KMS-11 (cell line): ENCODE data around the gene DNLZ.

Experiments
- H2AFZ ChIP-seq: fragments of 200-600 bp; sonication (generic); 2 replicates; pipeline ENCODE4 v1.6.1; 2016; ENCODE audit warnings: antibody characterized with exemption, mixed run types, low read depth
- H3K27ac ChIP-seq: fragments of 200-600 bp; sonication (generic); 2 replicates; pipeline ENCODE4 v1.6.1; 2016; ENCODE audit warnings: mild to moderate bottlenecking, mixed run types
- H3K27me3 ChIP-seq: fragments of 200-600 bp; sonication (generic); 2 replicates; pipeline ENCODE4 v1.6.1; 2017; ENCODE audit warnings: mild to moderate bottlenecking, low read depth, mixed run types, moderate library complexity; ENCODE audit not compliant: insufficient read depth
- H3K36me3 ChIP-seq: fragments of 200-600 bp; sonication (generic); 2 replicates; pipeline ENCODE4 v1.6.1; 2017; ENCODE audit warnings: mild to moderate bottlenecking, mixed run types; ENCODE audit not compliant: insufficient read depth
- H3K4me1 ChIP-seq: fragments of 200-600 bp; sonication (generic); 2 replicates; pipeline ENCODE4 v1.6.1; 2016; ENCODE audit warnings: mild to moderate bottlenecking, low read depth, mixed run types; ENCODE audit not compliant: poor library complexity, severe bottlenecking
- H3K4me2 ChIP-seq: fragments of 200-600 bp; sonication (generic); 2 replicates; pipeline ENCODE4 v1.7.0; 2016; ENCODE audit warnings: mild to moderate bottlenecking, mixed run types
- H3K4me3 ChIP-seq: fragments of 200-600 bp; sonication (generic); IDR thresholded peaks from 2 replicates; pipeline ENCODE4 v1.6.1; 2017; ENCODE audit warnings: low read depth, low read length, mixed read lengths; ENCODE audit not compliant: insufficient read depth
- H3K79me2 ChIP-seq: fragments of 200-600 bp; sonication (generic); 2 replicates; pipeline ENCODE4 v1.6.1; 2016; ENCODE audit warnings: low read depth, mixed run types; ENCODE audit not compliant: insufficient read depth
- H3K9ac ChIP-seq: fragments of 200-600 bp; sonication (generic); 2 replicates; pipeline ENCODE4 v1.6.1; 2016; ENCODE audit warnings: mild to moderate bottlenecking, mixed run types
- H4K20me1 ChIP-seq: fragments of 200-600 bp; sonication (generic); 2 replicates; pipeline ENCODE4 v1.6.1; 2016; ENCODE audit warnings: mild to moderate bottlenecking, mixed run types; ENCODE audit not compliant: insufficient read depth
- CTCF ChIP-seq: fragments of 200-600 bp; sonication (generic); conservative IDR thresholded peaks from 2 replicates; pipeline ENCODE4 v1.6.1; 2017; ENCODE audit warnings: low read depth, mild to moderate bottlenecking, antibody characterized with exemption, low read length, moderate library complexity, mixed read lengths

DNLZ gene

GRCh38 chr9:136367296-136368145, 4.0 kb upstream of the DNLZ start:
- Histone ChIP-seq H2AFZ (no peak overlapping the region), H3K36me3 (no peaks in the 10 kb centered on the region), H3K27me3 (no peaks in the 10 kb centered on the region), H3K9ac (no peak overlapping the region), H3K4me2 (no peak overlapping the region), H3K4me3 (no peak overlapping the region), H3K4me1 (peaks cover 8% of the 10 kb centered on the region), H4K20me1 (no peaks in the 10 kb centered on the region), H3K27ac (no peak overlapping the region), H3K79me2 (no peaks in the 10 kb centered on the region)
- TF ChIP-seq CTCF = no peak

- Histone ChIP-seq H3K4me2 (no peak overlapping the region), H3K9ac (no peak overlapping the region), H3K4me3 (no peak overlapping the region), H2AFZ (no peak overlapping the region), H3K27ac (no peak overlapping the region), H4K20me1 (no peaks in the 10 kb centered on the region), H3K79me2 (no peaks in the 10 kb centered on the region), H3K4me1 (peaks cover 10% of the 10 kb centered on the region), H3K36me3 (no peaks in the 10 kb centered on the region), H3K27me3 (no peaks in the 10 kb centered on the region)
- TF ChIP-seq CTCF = no peak
These were observed 3.3 kb upstream of the DNLZ start for GRCh38 chr9:136366826-136367225.

- Histone ChIP-seq H3K4me1 (peaks cover 10% of the 10 kb centered on the region), H3K9ac (no peak overlapping the region), H3K4me2 (no peak overlapping the region), H4K20me1 (no peaks in the 10 kb centered on the region), H2AFZ (no peak overlapping the region), H3K27ac (no peak overlapping the region), H3K27me3 (no peaks in the 10 kb centered on the region), H3K36me3 (no peaks in the 10 kb centered on the region), H3K79me2 (no peaks in the 10 kb centered on the region), H3K4me3 (no peak overlapping the region)
- no peak for TF ChIP-seq CTCF
These were observed 2.3 kb upstream of the DNLZ start for GRCh38 chr9:136365775-136366222.

- Histone ChIP-seq H3K27me3 (no peaks in the 10 kb centered on the region), H2AFZ (no peak overlapping the region), H3K4me2 (no peak overlapping the region), H3K4me1 (peaks cover 10% of the 10 kb centered on the region), H3K36me3 (no peaks in the 10 kb centered on the region), H4K20me1 (no peaks in the 10 kb centered on the region), H3K79me2 (no peaks in the 10 kb centered on the region), H3K4me3 (no peak overlapping the region), H3K9ac (no peak overlapping the region), H3K27ac (no peak overlapping the region)
- TF ChIP-seq CTCF = no peak
These were observed 1.6 kb upstream of the DNLZ start for GRCh38 chr9:136364942-136365774.
